GM18502 (cell line): ENCODE results near the gene SYNJ2.

Experiments
- ATAC-seq: cut with Tn5 transposase; IDR thresholded peaks from one replicate; pipeline ENCODE4 v1.9.1; 2021; ENCODE audit warnings: mild to moderate bottlenecking; ENCODE audit not compliant: unreplicated experiment, poor library complexity

The SYNJ2 gene

GRCh38 chr6:158069800-158070195, 88.1 kb downstream of the SYNJ2 start:
- ATAC-seq: no peak

GRCh38 chr6:158070513-158070912, 88.8 kb downstream of the SYNJ2 start:
- ATAC-seq: no peak

DNA sequence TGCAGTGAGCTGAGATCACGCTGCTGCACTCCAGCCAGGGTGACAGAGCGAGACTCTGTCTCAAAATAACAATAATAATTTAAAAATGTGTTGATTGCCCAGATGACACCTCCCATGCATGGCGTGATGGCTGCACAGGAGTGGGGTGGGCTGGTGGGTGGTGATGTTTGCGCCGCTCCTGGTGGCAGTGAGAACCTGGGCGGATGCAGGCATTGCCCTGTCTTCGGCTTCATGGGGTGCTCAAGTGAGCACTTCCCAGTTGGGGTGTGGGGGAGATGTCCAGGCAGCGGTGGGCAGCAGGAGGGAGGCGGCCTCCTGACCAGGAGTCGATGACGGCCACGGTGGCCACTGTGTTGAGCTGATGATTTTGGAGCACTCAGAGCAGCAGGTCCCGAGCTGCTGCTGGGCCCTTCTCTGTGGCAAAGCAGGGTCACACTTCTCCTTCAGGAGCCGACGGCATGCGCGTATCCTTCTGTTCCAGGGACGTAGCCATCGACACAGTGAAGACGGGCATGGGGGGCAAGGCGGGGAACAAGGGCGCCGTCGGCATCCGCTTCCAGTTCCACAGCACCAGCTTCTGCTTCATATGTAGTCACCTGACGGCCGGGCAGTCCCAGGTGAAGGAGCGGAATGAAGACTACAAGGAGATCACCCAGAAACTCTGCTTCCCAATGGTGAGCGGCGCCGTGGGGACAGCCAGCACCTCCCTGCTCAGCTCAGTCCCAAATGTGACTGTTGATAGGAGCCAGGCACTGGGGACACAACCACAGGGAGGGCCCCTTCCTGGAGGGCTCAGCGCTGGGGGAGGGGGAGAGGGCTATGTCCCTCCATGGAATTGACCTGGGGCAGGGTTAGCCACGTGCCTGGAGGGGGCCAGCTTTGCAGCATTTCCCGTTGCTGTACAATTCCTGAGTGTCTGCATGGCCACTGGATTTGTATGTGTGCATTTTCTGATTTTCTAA, 89.7 kb downstream of the SYNJ2 start:
- no peak for ATAC-seq

GRCh38 chr6:158072083-158072721, 90.5 kb downstream of the SYNJ2 start:
- no peak for ATAC-seq

GRCh38 chr6:158073776-158074175, 92.1 kb downstream of the SYNJ2 start:
- no peak for ATAC-seq

- no peak for ATAC-seq
These were observed 94.9 kb downstream of the SYNJ2 start for GRCh38 chr6:158076548-158076947.

DNA sequence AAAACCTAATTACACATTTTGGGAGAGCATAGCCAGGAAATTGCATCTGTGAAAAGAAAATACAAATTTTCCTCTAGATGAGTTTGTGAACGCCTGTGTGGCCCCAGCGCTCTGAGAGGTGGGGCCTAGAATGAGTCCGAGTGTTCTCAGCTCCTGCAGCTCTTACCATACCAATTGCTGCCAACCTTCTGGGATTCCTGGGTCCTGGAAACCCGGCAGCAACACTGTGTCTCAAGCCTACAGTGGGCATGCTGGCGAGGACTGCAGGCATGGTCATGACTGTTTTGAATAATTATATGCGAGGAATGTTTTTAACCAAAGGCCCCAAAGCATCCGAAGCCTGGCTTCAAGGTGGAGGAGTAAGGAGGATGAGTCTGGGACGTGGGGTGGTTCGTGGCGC, 96.0 kb downstream of the SYNJ2 start:
- ATAC-seq: no peak

DNA sequence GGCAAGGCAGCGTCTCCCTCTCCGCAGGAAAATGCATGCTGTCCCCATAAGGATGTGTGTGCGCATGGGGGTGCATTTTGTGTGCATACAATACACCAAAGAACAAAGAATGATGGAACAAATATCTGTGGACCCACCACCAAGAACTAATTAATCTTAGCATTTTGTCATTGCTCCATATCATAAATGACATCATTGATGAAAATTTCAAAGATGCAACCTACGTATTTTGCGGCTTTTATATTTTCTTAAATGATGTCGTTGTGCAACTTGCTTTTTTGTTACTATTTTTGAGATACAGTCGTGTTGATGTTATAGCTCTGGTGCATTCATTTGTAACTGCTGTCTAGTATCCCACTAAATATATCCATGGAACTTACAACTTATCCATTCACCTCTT, 96.7 kb downstream of the SYNJ2 start:
- no peak for ATAC-seq

DNA sequence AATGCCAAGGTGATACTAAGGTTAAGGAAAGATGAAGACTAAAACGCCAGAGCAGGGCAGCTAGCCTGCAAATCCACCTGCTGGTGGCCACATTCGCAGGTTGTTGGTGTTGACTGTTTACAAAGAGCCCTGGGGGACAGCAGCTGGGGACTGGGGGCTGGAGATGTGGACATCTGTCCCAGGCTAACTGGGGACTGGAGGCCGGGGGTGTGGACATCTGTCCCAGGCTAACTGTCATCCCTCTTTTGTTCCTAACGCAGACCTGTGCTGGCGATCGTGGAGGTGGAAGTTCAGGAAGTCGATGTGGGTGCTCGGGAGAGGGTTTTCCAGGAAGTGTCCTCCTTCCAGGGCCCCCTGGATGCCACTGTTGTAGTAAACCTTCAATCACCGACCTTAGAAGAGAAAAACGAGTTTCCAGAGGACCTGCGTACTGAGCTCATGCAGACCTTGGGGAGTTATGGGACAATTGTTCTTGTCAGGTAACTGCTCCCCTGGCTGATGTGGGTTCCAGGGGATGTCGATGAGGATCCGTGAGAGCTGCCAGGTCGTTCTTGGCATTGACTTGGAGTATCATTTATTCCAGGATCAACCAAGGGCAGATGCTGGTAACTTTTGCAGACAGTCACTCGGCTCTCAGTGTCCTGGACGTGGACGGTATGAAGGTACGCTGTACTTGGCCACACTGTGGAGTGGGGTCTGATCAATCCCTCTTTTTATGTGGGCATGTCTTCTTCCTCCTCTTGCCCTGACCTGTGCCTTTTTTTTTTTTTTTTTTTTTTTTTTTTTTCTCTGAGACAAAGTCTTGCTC, 99.4 kb downstream of the SYNJ2 start:
- no peak for ATAC-seq

- no peak for ATAC-seq
These were observed 99.9 kb downstream of the SYNJ2 start for GRCh38 chr6:158081657-158081935.

GRCh38 chr6:158083455-158084325, 102.0 kb downstream of the SYNJ2 start:
- ATAC-seq: no peak

DNA sequence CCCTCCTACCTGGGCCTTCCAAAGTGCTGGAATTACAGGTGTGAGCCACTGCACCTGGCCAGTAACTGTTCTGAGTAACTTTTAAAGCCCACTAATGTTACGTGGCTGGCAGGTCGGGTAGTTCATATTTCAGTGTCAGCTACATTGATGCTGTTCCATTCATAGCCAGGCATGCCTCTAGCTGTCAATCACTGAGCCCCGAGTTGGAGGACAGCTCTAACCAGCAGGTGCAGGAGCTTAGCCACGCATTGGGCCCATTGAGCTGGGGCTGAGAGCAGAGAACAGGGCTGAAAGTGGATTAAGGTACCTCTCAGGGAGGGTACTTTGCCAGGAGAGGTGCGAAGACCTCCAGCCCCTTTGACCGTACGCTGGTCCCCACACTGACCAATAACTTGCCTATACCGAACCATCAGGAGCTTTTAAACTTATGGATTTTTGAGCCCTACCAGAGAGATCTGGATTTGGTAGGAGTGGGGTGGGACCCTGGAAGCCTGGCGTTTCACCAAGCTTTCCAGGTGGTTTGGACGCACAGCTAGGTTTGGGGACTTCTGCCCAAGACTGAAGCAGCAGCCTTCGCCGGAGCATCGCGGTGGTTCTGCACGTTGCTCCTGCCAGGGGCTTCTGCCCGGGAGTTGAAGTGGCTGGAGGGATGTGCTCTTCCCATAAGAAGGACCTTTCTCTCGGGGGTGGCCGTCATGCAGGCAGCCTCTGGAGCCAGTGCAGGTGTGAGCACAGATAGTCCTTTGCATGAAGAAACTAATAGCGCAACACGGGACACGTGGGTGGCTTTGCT, 103.8 kb downstream of the SYNJ2 start:
- ATAC-seq: no peak

GRCh38 chr6:158086054-158086503, 104.4 kb downstream of the SYNJ2 start:
- peak; percentile 89 for ATAC-seq

DNA sequence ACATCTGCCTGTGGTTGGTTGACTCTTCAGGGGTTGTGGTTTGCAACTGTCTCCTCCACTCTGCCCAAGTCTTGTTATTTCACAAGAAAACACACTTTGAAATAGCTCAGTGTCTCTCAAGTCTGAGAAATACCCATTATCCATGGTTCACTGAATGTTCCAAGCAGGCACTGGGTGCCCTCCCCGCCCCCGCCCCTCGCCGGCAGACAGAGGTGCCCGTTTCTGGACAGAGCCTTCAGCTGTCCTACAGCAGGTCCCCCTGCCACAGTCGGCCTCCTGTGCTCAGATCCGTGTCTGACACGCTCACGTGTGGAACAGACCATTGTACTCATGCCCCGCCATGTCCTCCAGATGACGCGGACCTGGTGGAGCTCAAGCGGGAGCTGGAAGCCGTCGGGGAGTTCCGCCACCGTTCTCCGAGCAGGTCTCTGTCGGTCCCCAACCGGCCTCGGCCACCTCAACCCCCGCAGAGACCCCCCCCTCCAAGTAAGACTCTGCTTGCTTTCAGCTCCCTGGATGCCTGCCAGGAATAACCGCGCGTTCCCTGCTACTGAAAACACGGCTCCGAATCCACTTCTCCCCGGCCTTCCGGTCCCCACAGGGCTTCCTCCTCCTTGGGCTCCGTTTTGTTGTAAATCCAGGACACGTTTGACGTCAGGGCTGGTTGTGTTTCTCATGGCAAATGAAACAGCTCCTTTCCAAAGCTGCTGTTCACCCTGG, 105.0 kb downstream of the SYNJ2 start:
- ATAC-seq: no peak

- ATAC-seq: no peak
These were observed 105.7 kb downstream of the SYNJ2 start for GRCh38 chr6:158087224-158087867.

- no peak for ATAC-seq
These were observed 111.1 kb downstream of the SYNJ2 start for GRCh38 chr6:158092806-158093205.

DNA sequence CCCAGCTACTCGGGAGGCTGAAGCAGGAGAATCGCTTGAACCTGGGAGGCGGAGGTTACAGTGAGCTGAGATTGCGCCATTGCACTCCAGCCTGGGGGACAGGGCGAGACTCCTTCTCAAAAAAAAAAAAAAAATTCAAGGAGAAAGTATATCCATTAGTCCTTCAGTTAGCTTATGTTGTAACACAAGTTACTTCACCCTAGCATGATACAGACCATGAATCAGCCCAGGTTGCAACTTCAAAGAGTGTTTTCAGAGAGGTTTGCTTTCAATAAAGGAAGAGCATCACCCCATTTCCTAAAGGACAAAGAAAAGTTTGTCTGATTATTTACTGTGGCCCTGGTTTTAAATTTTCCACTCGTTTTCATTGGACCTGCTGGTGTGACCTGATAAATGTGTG, 113.4 kb downstream of the SYNJ2 start:
- ATAC-seq: no peak

- no peak for ATAC-seq
These were observed 114.0 kb downstream of the SYNJ2 start for GRCh38 chr6:158095671-158096070.
